ENCODE data around the gene SFTPA2. TPM values are rescaled to one million over a fixed set of nuclear protein-coding genes. Genes with fewer than 3 reads are reported as not detected.
"Not testable (repeated sequence)": the region's sequence is repeated elsewhere in the genome, so short reads cannot be mapped to it uniquely, and the experiment has no call there.

Gene SFTPA2
- polyA plus RNA-seq, 3 donors, result not detected

DNA sequence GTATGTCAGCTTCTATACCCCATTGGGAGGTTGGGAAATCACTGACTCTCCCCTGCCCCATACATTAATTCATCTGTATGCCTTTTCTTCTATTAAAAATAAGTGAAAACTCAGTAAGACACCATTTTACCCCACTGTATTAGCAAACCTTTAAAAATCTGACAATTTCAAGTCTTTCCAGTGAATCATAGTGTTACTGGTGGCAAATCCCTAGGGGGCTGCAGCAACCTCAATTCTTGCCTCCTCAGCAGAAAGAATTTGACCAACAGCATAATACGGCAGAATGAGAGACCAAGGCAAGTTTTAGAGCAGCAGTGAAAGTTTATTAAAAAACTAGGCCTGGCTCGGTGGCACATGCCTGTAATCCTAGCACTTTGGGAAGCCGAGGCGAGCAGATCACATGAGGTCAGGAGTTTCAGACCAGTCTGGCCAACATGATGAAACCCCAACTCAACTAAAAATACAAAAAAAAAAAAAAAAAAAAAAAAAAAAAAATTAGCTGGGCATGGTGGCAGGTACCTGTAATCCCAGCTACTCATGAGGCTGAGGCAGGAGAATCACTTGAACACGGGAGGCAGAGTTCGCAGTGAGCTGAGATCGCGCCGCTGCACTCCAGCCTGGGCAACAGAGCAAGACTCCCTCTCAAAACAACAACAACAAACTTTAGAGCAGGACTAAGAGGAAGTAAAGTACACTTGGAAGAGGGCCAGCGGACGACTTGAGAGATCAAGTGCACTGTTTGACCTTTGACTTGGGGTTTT lies 26.9 kb downstream of the SFTPA2 start:
- H2AFZ ChIP-seq (ENCODE audit: insufficient read depth, low read depth, low read length, poor library complexity, severe bottlenecking); H3K4me1 Mint-ChIP-seq; H3K36me3 ChIP-seq (replicated peaks in 1 of 2; ENCODE audit: control insufficient read depth in 1 of 2, insufficient read depth in 2 of 2, low read length in 2 of 2); H3K79me2 ChIP-seq (ENCODE audit: insufficient read depth, low read length); H3K4me3 ChIP-seq (replicated peaks in 1 of 3; ENCODE audit: low read depth in 2 of 3, low read length in 3 of 3); H3K4me1 ChIP-seq (ENCODE audit: control insufficient read depth in 1 of 2, insufficient read depth in 2 of 2, low read length in 2 of 2); H3K27me3 Mint-ChIP-seq (ENCODE audit: low read depth in 3 of 3); H3K27ac ChIP-seq (ENCODE audit: low read depth in 1 of 2, low read length in 2 of 2); H3K4me3 Mint-ChIP-seq; H3K36me3 Mint-ChIP-seq; H3K9me3 ChIP-seq (replicated peaks in 1 of 2; ENCODE audit: control insufficient read depth in 1 of 2, insufficient read depth in 1 of 2, low read length in 2 of 2); H3K27me3 ChIP-seq (ENCODE audit: control insufficient read depth in 2 of 2, insufficient read depth in 2 of 2, low read length in 2 of 2); H3K9ac ChIP-seq (ENCODE audit: insufficient read depth, low read length, poor library complexity, severe bottlenecking); H3K9me3 Mint-ChIP-seq; H4K20me1 ChIP-seq (ENCODE audit: insufficient read depth, low read length); intact Hi-C loops (cut with micrococcal nuclease); H3K4me2 ChIP-seq (replicated peaks; ENCODE audit: extremely low read depth, low read length, poor library complexity, severe bottlenecking): not testable (repeated sequence)
- 100% methylated on average over 1 of the region's 11 CpGs for WGBS (ENCODE audit: insufficient coverage)
- DNase-seq, result peak in 2 of 3 donors; percentile 5 to 19
- peak overlapping the region in 1 of 7 donors; percentile 69 for H3K27ac Mint-ChIP-seq

- H3K9ac ChIP-seq (ENCODE audit: insufficient read depth, low read length, poor library complexity, severe bottlenecking); H3K4me3 Mint-ChIP-seq; H3K9me3 Mint-ChIP-seq; intact Hi-C loops (cut with micrococcal nuclease); H3K4me1 ChIP-seq (ENCODE audit: control insufficient read depth in 1 of 2, insufficient read depth in 2 of 2, low read length in 2 of 2); H3K4me1 Mint-ChIP-seq; H4K20me1 ChIP-seq (ENCODE audit: insufficient read depth, low read length); H3K27me3 ChIP-seq (ENCODE audit: control insufficient read depth in 2 of 2, insufficient read depth in 2 of 2, low read length in 2 of 2); H3K4me3 ChIP-seq (replicated peaks in 1 of 3; ENCODE audit: low read depth in 2 of 3, low read length in 3 of 3); H3K36me3 ChIP-seq (replicated peaks in 1 of 2; ENCODE audit: control insufficient read depth in 1 of 2, insufficient read depth in 2 of 2, low read length in 2 of 2); H2AFZ ChIP-seq (ENCODE audit: insufficient read depth, low read depth, low read length, poor library complexity, severe bottlenecking); DNase-seq; H3K4me2 ChIP-seq (replicated peaks; ENCODE audit: extremely low read depth, low read length, poor library complexity, severe bottlenecking); H3K27ac ChIP-seq (ENCODE audit: low read depth in 1 of 2, low read length in 2 of 2); H3K27ac Mint-ChIP-seq; H3K27me3 Mint-ChIP-seq (ENCODE audit: low read depth in 3 of 3); H3K79me2 ChIP-seq (ENCODE audit: insufficient read depth, low read length); H3K36me3 Mint-ChIP-seq; H3K9me3 ChIP-seq (replicated peaks in 1 of 2; ENCODE audit: control insufficient read depth in 1 of 2, insufficient read depth in 1 of 2, low read length in 2 of 2): not testable (repeated sequence)
- no CpG with 5 or more reads among the region's 4 CpGs for WGBS (ENCODE audit: insufficient coverage)
Measured at GRCh38 chr10:79528261-79528660, 31.9 kb downstream of the SFTPA2 start.

GRCh38 chr10:79525049-79525710 lies 35.0 kb downstream of the SFTPA2 start:
- H3K9me3 ChIP-seq (replicated peaks in 1 of 2; ENCODE audit: control insufficient read depth in 1 of 2, insufficient read depth in 1 of 2, low read length in 2 of 2); H3K9me3 Mint-ChIP-seq; H3K36me3 Mint-ChIP-seq; DNase-seq; H3K79me2 ChIP-seq (ENCODE audit: insufficient read depth, low read length); H3K4me2 ChIP-seq (replicated peaks; ENCODE audit: extremely low read depth, low read length, poor library complexity, severe bottlenecking); H3K4me3 ChIP-seq (replicated peaks in 1 of 3; ENCODE audit: low read depth in 2 of 3, low read length in 3 of 3); H3K27ac Mint-ChIP-seq; intact Hi-C loops (cut with micrococcal nuclease); H3K4me1 Mint-ChIP-seq; H3K9ac ChIP-seq (ENCODE audit: insufficient read depth, low read length, poor library complexity, severe bottlenecking); H3K36me3 ChIP-seq (replicated peaks in 1 of 2; ENCODE audit: control insufficient read depth in 1 of 2, insufficient read depth in 2 of 2, low read length in 2 of 2); H3K27me3 Mint-ChIP-seq (ENCODE audit: low read depth in 3 of 3); H2AFZ ChIP-seq (ENCODE audit: insufficient read depth, low read depth, low read length, poor library complexity, severe bottlenecking); H4K20me1 ChIP-seq (ENCODE audit: insufficient read depth, low read length); H3K27ac ChIP-seq (ENCODE audit: low read depth in 1 of 2, low read length in 2 of 2); H3K4me3 Mint-ChIP-seq; H3K4me1 ChIP-seq (ENCODE audit: control insufficient read depth in 1 of 2, insufficient read depth in 2 of 2, low read length in 2 of 2); H3K27me3 ChIP-seq (ENCODE audit: control insufficient read depth in 2 of 2, insufficient read depth in 2 of 2, low read length in 2 of 2): not testable (repeated sequence)
- no CpG with 5 or more reads among the region's 8 CpGs for WGBS (ENCODE audit: insufficient coverage)

DNA sequence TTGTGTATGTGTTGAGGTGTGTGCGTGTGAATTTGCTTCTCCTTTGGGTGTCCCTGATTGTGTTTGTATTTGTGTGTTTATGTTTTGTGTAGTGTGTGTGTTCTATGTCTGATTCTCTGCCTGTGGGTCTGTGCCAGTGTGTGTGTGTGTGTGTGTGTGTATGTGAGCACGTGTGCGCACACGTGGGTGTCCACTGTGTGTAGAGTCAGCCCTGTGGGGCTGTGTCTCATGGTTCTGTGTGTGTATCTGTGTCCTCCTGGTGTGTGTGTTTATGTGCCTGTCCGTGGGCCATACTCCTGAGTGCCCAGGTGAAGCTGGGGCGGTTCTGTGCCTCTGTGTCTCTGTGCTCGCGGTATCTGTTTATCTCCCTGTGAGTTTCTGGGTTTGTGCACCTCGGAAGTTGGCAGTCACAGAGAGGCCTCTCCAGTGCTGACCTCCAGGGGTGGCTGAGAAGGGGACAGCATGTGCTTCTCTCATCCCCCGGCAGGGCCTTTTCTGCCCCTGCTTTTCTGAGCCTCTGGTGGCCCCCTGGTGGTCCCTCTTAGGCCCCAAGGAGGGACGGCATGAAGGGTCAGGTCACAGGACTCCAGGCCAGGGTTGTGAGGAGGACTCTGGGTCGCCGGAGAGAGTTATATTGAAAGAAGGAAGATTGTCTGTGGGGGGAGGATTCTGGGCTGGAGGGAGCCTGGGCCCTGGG lies 36.9 kb downstream of the SFTPA2 start:
- H3K4me3 Mint-ChIP-seq; H4K20me1 ChIP-seq (ENCODE audit: insufficient read depth, low read length); H3K4me2 ChIP-seq (replicated peaks; ENCODE audit: extremely low read depth, low read length, poor library complexity, severe bottlenecking); H3K4me1 ChIP-seq (ENCODE audit: control insufficient read depth in 1 of 2, insufficient read depth in 2 of 2, low read length in 2 of 2); H2AFZ ChIP-seq (ENCODE audit: insufficient read depth, low read depth, low read length, poor library complexity, severe bottlenecking); H3K36me3 Mint-ChIP-seq; H3K27me3 Mint-ChIP-seq (ENCODE audit: low read depth in 3 of 3); H3K79me2 ChIP-seq (ENCODE audit: insufficient read depth, low read length); H3K27ac Mint-ChIP-seq; H3K4me1 Mint-ChIP-seq; H3K36me3 ChIP-seq (replicated peaks in 1 of 2; ENCODE audit: control insufficient read depth in 1 of 2, insufficient read depth in 2 of 2, low read length in 2 of 2); intact Hi-C loops (cut with micrococcal nuclease); H3K9me3 ChIP-seq (replicated peaks in 1 of 2; ENCODE audit: control insufficient read depth in 1 of 2, insufficient read depth in 1 of 2, low read length in 2 of 2); H3K27ac ChIP-seq (ENCODE audit: low read depth in 1 of 2, low read length in 2 of 2); H3K9me3 Mint-ChIP-seq; H3K9ac ChIP-seq (ENCODE audit: insufficient read depth, low read length, poor library complexity, severe bottlenecking); H3K4me3 ChIP-seq (replicated peaks in 1 of 3; ENCODE audit: low read depth in 2 of 3, low read length in 3 of 3); H3K27me3 ChIP-seq (ENCODE audit: control insufficient read depth in 2 of 2, insufficient read depth in 2 of 2, low read length in 2 of 2); DNase-seq: not testable (repeated sequence)
- WGBS (ENCODE audit: insufficient coverage), result 100% methylated on average over 1 of the region's 13 CpGs

All from CD14-positive monocyte (primary cell).